Common myeloid progenitor, CD34-positive (primary cell): ENCODE results near the gene RAD50.

Experiments used
- CTCF ChIA-PET: fragments of 350-600 bp; sonication (Branson Sonifier 250); formaldehyde crosslinking; loops from one replicate; lab custom pipeline; 2021; ENCODE audit warnings: antibody characterized with exemption; lab: Charles Lee
- POLR2A ChIA-PET: fragments of 350-600 bp; sonication (Branson Sonifier 250); formaldehyde crosslinking; loops from one replicate; lab custom pipeline; 2021; ENCODE audit warnings: antibody characterized with exemption; lab: Charles Lee
- DNase-seq, 3 donors: peaks; one replicate each; pipeline versions ENCODE4 v3.0.0 to v3.0.0-alpha.2; 2013
- H3K27ac ChIP-seq, 2 experiments: 1 replicate in 1 of 2; 2 replicates in 1 of 2; pipeline ENCODE4 v1.7.0; 2013; ENCODE audit warnings: inconsistent platforms in 2 of 2, low read length in 2 of 2, mild to moderate bottlenecking in 2 of 2, low read depth in 1 of 2, moderate library complexity in 1 of 2; ENCODE audit not compliant: severe bottlenecking in 2 of 2, insufficient read depth in 1 of 2, poor library complexity in 1 of 2
- H3K27me3 ChIP-seq, 5 experiments: replicated peaks in 2 of 5; 1 replicate in 3 of 5; 2 replicates in 2 of 5; pipeline versions ENCODE4 v1.6.1 to v1.7.0; 2013; ENCODE audit warnings: low read length in 4 of 5, mild to moderate bottlenecking in 2 of 5, moderate library complexity in 2 of 5, inconsistent platforms in 1 of 5; ENCODE audit not compliant: insufficient read depth in 5 of 5, control insufficient read depth in 4 of 5
- H3K36me3 ChIP-seq, 4 experiments: 1 replicate in 2 of 4; 2 replicates in 2 of 4; pipeline versions ENCODE4 v1.6.1 to v1.7.0; 2013; ENCODE audit warnings: low read length in 3 of 4, control low read depth in 1 of 4, mild to moderate bottlenecking in 1 of 4; ENCODE audit not compliant: control insufficient read depth in 4 of 4, insufficient read depth in 4 of 4
- H3K4me1 ChIP-seq, 4 experiments: 1 replicate in 3 of 4; 2 replicates in 1 of 4; pipeline versions ENCODE4 v1.6.1 to v1.7.1; 2013; ENCODE audit warnings: low read length in 3 of 4, mild to moderate bottlenecking in 3 of 4, control low read depth in 1 of 4, inconsistent platforms in 1 of 4, moderate library complexity in 1 of 4; ENCODE audit not compliant: control insufficient read depth in 4 of 4, insufficient read depth in 4 of 4; ENCODE audit errors: control extremely low read depth in 1 of 4
- H3K4me3 ChIP-seq, 7 experiments: 1 replicate in 4 of 7; 2 replicates in 3 of 7; pipeline versions ENCODE4 v1.5.1 to v1.7.0; 2013; ENCODE audit warnings: mild to moderate bottlenecking in 7 of 7, low read length in 6 of 7, moderate library complexity in 6 of 7, inconsistent platforms in 2 of 7, low read depth in 2 of 7, control low read depth in 1 of 7; ENCODE audit not compliant: insufficient read depth in 4 of 7, control insufficient read depth in 1 of 7; ENCODE audit errors: extremely low read depth in 1 of 7
- H3K9me3 ChIP-seq, 5 experiments: 1 replicate in 4 of 5; 2 replicates in 1 of 5; pipeline versions ENCODE4 v1.6.1 to v1.7.1; 2013; ENCODE audit warnings: low read length in 4 of 5, mild to moderate bottlenecking in 2 of 5, inconsistent platforms in 1 of 5, low read depth in 1 of 5, moderate library complexity in 1 of 5; ENCODE audit not compliant: control insufficient read depth in 4 of 5, insufficient read depth in 2 of 5; ENCODE audit errors: control extremely low read depth in 1 of 5
- WGBS: methylation state at CpG from one replicate; pipeline ENCODE4 v1.1.5; 2013; ENCODE audit not compliant: insufficient coverage; 5-methylcytosine and 5-hydroxymethylcytosine counted together

RAD50 gene

GRCh38 chr5:132662925-132663770 is 106.4 kb downstream of the RAD50 start:
- POLR2A ChIA-PET, result no interaction called here
- H3K4me3 ChIP-seq, result peak overlapping the region in 1 of 7 experiments; percentile 21
- H3K27ac ChIP-seq, result no peak overlapping the region
- CTCF ChIA-PET, result interaction anchor here (0.6 to 4.1 kb wide), 3 partner anchors 35 to 92 kb away, joined by 3 to 15 read pairs (median 3); no protein-coding TSS in a partner anchor
- no peaks in the 10 kb centered on the region for H3K9me3 ChIP-seq
- peaks cover 0 to 2% (median 0%) of the 10 kb centered on the region in 5 experiments for H3K27me3 ChIP-seq
- peak; percentile 14 to 58 (median 55) for DNase-seq
- H3K4me1 ChIP-seq, result peaks cover 2 to 25% (median 13%) of the 10 kb centered on the region in 4 experiments
- no peaks in the 10 kb centered on the region for H3K36me3 ChIP-seq
- 84% methylated on average over 15 of the region's 25 CpGs for WGBS

- no peak for DNase-seq
- ChIA-PET CTCF (interaction anchor here (1.3 kb wide), 1 partner anchor 51 kb away, joined by 3 read pairs; no protein-coding TSS in a partner anchor), POLR2A (no interaction called here)
- Histone ChIP-seq H3K27me3 (no peaks in the 10 kb centered on the region), H3K9me3 (no peaks in the 10 kb centered on the region), H3K27ac (no peak overlapping the region), H3K4me3 (no peak overlapping the region), H3K36me3 (no peaks in the 10 kb centered on the region), H3K4me1 (peaks cover 2 to 25% (median 13%) of the 10 kb centered on the region in 4 experiments)
- WGBS, result 95% methylated on average over 13 of the region's 13 CpGs
These were observed 107.3 kb downstream of the RAD50 start for GRCh38 chr5:132663771-132664695.

- Histone ChIP-seq H3K9me3 (no peaks in the 10 kb centered on the region), H3K4me3 (no peak overlapping the region), H3K36me3 (no peaks in the 10 kb centered on the region), H3K27me3 (no peaks in the 10 kb centered on the region), H3K4me1 (peaks cover 2 to 25% (median 13%) of the 10 kb centered on the region in 4 experiments), H3K27ac (no peak overlapping the region)
- DNase-seq, result no peak
- WGBS, result 97% methylated on average over 6 of the region's 9 CpGs
- ChIA-PET CTCF (interaction anchor here (1.3 kb wide), 1 partner anchor 50 kb away, joined by 3 read pairs; no protein-coding TSS in a partner anchor), POLR2A (no interaction called here)
These were observed 108.0 kb downstream of the RAD50 start for GRCh38 chr5:132664696-132665209.

- ChIA-PET CTCF (interaction anchor here (0.9 kb wide), 1 partner anchor 23 kb away, joined by 3 read pairs; no protein-coding TSS in a partner anchor), POLR2A (no interaction called here)
- Histone ChIP-seq H3K4me1 (peaks cover 2 to 25% (median 13%) of the 10 kb centered on the region in 4 experiments), H3K27ac (no peak overlapping the region), H3K27me3 (no peaks in the 10 kb centered on the region), H3K36me3 (no peaks in the 10 kb centered on the region), H3K9me3 (no peaks in the 10 kb centered on the region), H3K4me3 (no peak overlapping the region)
- DNase-seq, result no peak
- 94% methylated on average over 14 of the region's 21 CpGs for WGBS
These were observed 108.8 kb downstream of the RAD50 start for GRCh38 chr5:132665574-132666080.

- no peak for DNase-seq
- WGBS, result 95% methylated on average over 12 of the region's 16 CpGs
- H3K27me3 ChIP-seq, result no peaks in the 10 kb centered on the region
- H3K27ac ChIP-seq, result no peak overlapping the region
- no peaks in the 10 kb centered on the region for H3K36me3 ChIP-seq
- no peak overlapping the region for H3K4me3 ChIP-seq
- H3K4me1 ChIP-seq, result peaks cover 2 to 21% (median 13%) of the 10 kb centered on the region in 4 experiments
- H3K9me3 ChIP-seq, result no peaks in the 10 kb centered on the region
- CTCF ChIA-PET, result interaction anchor here (0.9 to 1.3 kb wide), 2 partner anchors 22 to 152 kb away, joined by 3 read pairs; no protein-coding TSS in a partner anchor
- POLR2A ChIA-PET, result no interaction called here
These were observed 109.7 kb downstream of the RAD50 start for GRCh38 chr5:132666310-132667123.

GRCh38 chr5:132667309-132667708 is 110.5 kb downstream of the RAD50 start:
- POLR2A ChIA-PET, result no interaction called here
- no peaks in the 10 kb centered on the region for H3K27me3 ChIP-seq
- H3K4me1 ChIP-seq, result peaks cover 2 to 18% (median 13%) of the 10 kb centered on the region in 4 experiments
- DNase-seq, result no peak
- no peak overlapping the region for H3K27ac ChIP-seq
- no peak overlapping the region for H3K4me3 ChIP-seq
- CTCF ChIA-PET, result interaction anchor here (1.3 kb wide), 1 partner anchor 152 kb away, joined by 3 read pairs; no protein-coding TSS in a partner anchor
- H3K9me3 ChIP-seq, result no peaks in the 10 kb centered on the region
- H3K36me3 ChIP-seq, result no peaks in the 10 kb centered on the region
- WGBS, result 90% methylated on average over 4 of the region's 10 CpGs
